MCF 10A (cell line): ENCODE measurements around the gene FAXDC2. TPM values are rescaled to one million over a fixed set of nuclear protein-coding genes. Genes with fewer than 3 reads are reported as not detected.
"Not testable (repeated sequence)": the region's sequence is repeated elsewhere in the genome, so short reads cannot be mapped to it uniquely, and the experiment has no call there.

Experiments
- BruUV-seq: library from RNA; stranded (reverse); fragments of 400-500 nt; replicated peaks from 2 replicates; lab custom pipeline; 2021; lab: Mats Ljungman, UMichigan
- CTCF ChIA-PET: fragments of 300-600 bp; sonication (Branson Sonifier 250); formaldehyde crosslinking; extraction: SDS; loops from one replicate; lab custom pipeline; 2021; ENCODE audit warnings: antibody characterized with exemption, inconsistent platforms; lab: Yijun Ruan, JAX
- POLR2A ChIA-PET: fragments of 300-600, 350-650 bp; sonication (Branson Sonifier 250); formaldehyde crosslinking; extraction: SDS; loops from one replicate; lab custom pipeline; 2020; ENCODE audit warnings: antibody characterized with exemption, inconsistent platforms; lab: Yijun Ruan, JAX
- DNase-seq: peaks from one replicate; pipeline ENCODE4 v3.0.0-alpha.2; 2018; ENCODE audit not compliant: unreplicated experiment
- H3K27ac Mint-ChIP-seq: one replicate; pipeline ENCODE4 v1.8.0; 2022; ENCODE audit warnings: mild to moderate bottlenecking, low read depth, mixed read lengths; ENCODE audit not compliant: unreplicated experiment
- H3K27me3 Mint-ChIP-seq: one replicate; pipeline ENCODE4 v1.8.0; 2022; ENCODE audit warnings: mixed read lengths; ENCODE audit not compliant: insufficient read depth, unreplicated experiment
- H3K36me3 Mint-ChIP-seq: one replicate; pipeline ENCODE4 v1.8.0; 2022; ENCODE audit warnings: mild to moderate bottlenecking, moderate library complexity, mixed read lengths; ENCODE audit not compliant: insufficient read depth, unreplicated experiment
- H3K4me1 Mint-ChIP-seq: one replicate; pipeline ENCODE4 v1.8.0; 2022; ENCODE audit warnings: mixed read lengths; ENCODE audit not compliant: insufficient read depth, unreplicated experiment
- H3K4me3 Mint-ChIP-seq: one replicate; pipeline ENCODE4 v1.8.0; 2022; ENCODE audit warnings: mild to moderate bottlenecking, moderate library complexity, mixed read lengths; ENCODE audit not compliant: unreplicated experiment
- H3K9me3 Mint-ChIP-seq: one replicate; pipeline ENCODE4 v1.8.0; 2022; ENCODE audit warnings: mixed read lengths; ENCODE audit not compliant: unreplicated experiment
- intact Hi-C: fragments of 100-400 bp; cut with micrococcal nuclease; formaldehyde crosslinking; loops from 2 replicates; pipeline ENCODE4 v1.14.1; 2022
- total RNA-seq: library from RNA; stranded (reverse); gene quantifications from 2 replicates; pipeline ENCODE4 v1.2.3, GENCODE V29; 2022
- TF ChIP-seq, protein P1 (sequence below): fragments of 200-600 bp; IDR thresholded peaks from one replicate; pipeline ENCODE4 v1.8.0; 2022; ENCODE audit warnings: antibody characterized with exemption, mild to moderate bottlenecking; ENCODE audit not compliant: unreplicated experiment

FAXDC2 gene
- total RNA-seq, 1 experiment from 2014 or later: 2.1 TPM

DNA sequence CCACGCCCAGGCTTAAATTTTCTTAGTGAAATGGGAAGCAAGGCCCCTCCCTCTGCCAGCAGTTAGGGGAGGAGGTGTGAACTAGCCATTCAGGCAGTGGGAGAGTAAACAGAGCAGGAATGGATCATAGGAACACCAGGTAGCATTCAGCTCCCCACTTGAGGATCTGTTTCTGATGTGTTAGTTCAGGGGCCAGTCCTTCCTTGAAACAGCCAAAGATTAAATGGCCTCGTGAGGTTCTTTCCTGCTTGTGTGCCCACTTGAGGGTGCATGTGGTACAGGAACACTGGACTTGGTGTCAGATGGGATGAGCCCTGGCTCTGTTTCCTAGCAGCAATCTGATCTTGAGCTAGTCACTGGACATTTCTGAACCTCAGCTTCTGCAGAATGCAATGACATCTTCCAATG is 21.2 kb downstream of the FAXDC2 start:
- Mint-ChIP-seq H3K9me3 (no peaks in the 10 kb centered on the region), H3K4me3 (no peak overlapping the region), H3K27me3 (no peaks in the 10 kb centered on the region), H3K27ac (peak overlapping the region; percentile 87), H3K4me1 (peaks cover 50% of the 10 kb centered on the region), H3K36me3 (peaks cover 46% of the 10 kb centered on the region)
- ChIA-PET POLR2A (interaction anchor here (1.0 to 4.4 kb wide), 15 partner anchors 10 to 383 kb away, joined by 3 to 78 read pairs (median 8); partner anchors contain the start of genes CNOT8, FAXDC2 and SAP30L), CTCF (interaction anchor here (0.5 to 2.2 kb wide), 7 partner anchors 14 to 181 kb away, joined by 3 to 5 read pairs (median 4); no protein-coding TSS in a partner anchor)
- BruUV-seq: no TSS peak
- TF ChIP-seq, protein P1, sequence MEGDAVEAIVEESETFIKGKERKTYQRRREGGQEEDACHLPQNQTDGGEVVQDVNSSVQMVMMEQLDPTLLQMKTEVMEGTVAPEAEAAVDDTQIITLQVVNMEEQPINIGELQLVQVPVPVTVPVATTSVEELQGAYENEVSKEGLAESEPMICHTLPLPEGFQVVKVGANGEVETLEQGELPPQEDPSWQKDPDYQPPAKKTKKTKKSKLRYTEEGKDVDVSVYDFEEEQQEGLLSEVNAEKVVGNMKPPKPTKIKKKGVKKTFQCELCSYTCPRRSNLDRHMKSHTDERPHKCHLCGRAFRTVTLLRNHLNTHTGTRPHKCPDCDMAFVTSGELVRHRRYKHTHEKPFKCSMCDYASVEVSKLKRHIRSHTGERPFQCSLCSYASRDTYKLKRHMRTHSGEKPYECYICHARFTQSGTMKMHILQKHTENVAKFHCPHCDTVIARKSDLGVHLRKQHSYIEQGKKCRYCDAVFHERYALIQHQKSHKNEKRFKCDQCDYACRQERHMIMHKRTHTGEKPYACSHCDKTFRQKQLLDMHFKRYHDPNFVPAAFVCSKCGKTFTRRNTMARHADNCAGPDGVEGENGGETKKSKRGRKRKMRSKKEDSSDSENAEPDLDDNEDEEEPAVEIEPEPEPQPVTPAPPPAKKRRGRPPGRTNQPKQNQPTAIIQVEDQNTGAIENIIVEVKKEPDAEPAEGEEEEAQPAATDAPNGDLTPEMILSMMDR: no peak
- intact Hi-C loops: no loop called here
- DNase-seq: peak; percentile 55

DNA sequence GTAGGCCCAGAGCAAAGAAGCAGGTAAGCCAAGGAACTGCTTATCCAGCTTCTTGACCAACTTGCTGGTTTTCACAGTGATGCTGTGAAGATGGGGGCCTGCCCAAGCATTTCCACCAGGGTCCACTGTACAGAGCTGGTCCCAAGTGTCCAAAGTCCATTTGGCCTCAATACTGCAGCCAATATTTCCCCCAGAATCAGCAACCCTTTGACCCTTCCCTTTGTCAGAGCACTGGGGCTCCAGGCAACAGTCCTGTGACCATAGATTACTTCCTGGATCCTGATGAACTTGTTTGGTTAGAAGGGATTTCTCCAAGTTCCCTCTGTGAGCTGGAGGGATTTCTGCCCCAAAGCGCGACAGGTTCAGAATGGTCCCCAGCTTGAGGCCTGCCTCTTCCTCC is 26.3 kb downstream of the FAXDC2 start:
- ChIA-PET POLR2A (interaction anchor here (0.6 kb wide), 1 partner anchor 336 kb away, joined by 3 read pairs; no protein-coding TSS in a partner anchor), CTCF (interaction anchor here (0.6 to 1.6 kb wide), 4 partner anchors 13 to 174 kb away, joined by 3 to 7 read pairs (median 4); no protein-coding TSS in a partner anchor)
- peaks cover 32% of the 10 kb centered on the region for H3K4me1 Mint-ChIP-seq
- no peak for DNase-seq
- no peak overlapping the region for H3K27ac Mint-ChIP-seq
- no peak overlapping the region for H3K4me3 Mint-ChIP-seq
- BruUV-seq: no TSS peak
- no peaks in the 10 kb centered on the region for H3K27me3 Mint-ChIP-seq
- H3K9me3 Mint-ChIP-seq: no peaks in the 10 kb centered on the region
- H3K36me3 Mint-ChIP-seq: peaks cover 67% of the 10 kb centered on the region
- intact Hi-C loops: no loop called here
- TF ChIP-seq, protein P1: no peak

GRCh38 chr5:154823605-154824004 is 26.8 kb downstream of the FAXDC2 start:
- BruUV-seq: no TSS peak
- no peak for DNase-seq
- no peaks in the 10 kb centered on the region for H3K27me3 Mint-ChIP-seq
- POLR2A ChIA-PET: no interaction called here
- CTCF ChIA-PET: interaction anchor here (0.6 to 1.6 kb wide), 4 partner anchors 12 to 174 kb away, joined by 3 to 7 read pairs (median 4); no protein-coding TSS in a partner anchor
- peak overlapping the region; percentile 43 for H3K27ac Mint-ChIP-seq
- TF ChIP-seq, protein P1: no peak
- peaks cover 27% of the 10 kb centered on the region for H3K4me1 Mint-ChIP-seq
- no peaks in the 10 kb centered on the region for H3K9me3 Mint-ChIP-seq
- no peak overlapping the region for H3K4me3 Mint-ChIP-seq
- H3K36me3 Mint-ChIP-seq: peaks cover 72% of the 10 kb centered on the region
- intact Hi-C loops: no loop called here

DNA sequence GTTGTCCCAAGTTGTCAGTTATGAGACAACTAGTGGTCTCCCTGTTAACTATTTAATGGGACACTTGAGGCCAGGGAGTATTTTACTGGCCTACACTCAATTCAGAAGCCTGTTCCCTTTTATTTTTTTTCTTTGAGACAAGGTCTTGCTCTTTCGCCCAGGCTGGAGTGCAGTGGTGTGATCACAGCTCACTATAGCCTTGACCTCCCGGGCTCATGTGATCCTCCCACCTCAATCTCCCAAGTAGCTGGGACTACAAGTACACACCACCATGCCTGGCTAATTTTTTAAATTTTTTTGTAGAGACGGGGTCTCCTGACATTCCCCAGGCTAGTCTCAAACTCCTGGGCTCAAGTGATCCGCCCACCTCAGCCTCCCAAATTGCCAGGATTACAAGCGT is 27.5 kb downstream of the FAXDC2 start:
- CTCF ChIA-PET: interaction anchor here (0.5 to 1.2 kb wide), 3 partner anchors 12 to 177 kb away, joined by 3 to 6 read pairs (median 5); no protein-coding TSS in a partner anchor
- H3K9me3 Mint-ChIP-seq, H3K4me3 Mint-ChIP-seq, DNase-seq, BruUV-seq, intact Hi-C loops, H3K27me3 Mint-ChIP-seq, POLR2A ChIA-PET: not testable (repeated sequence)
- peak overlapping the region; percentile 43 for H3K27ac Mint-ChIP-seq
- peaks cover 20% of the 10 kb centered on the region for H3K4me1 Mint-ChIP-seq
- peaks cover 79% of the 10 kb centered on the region for H3K36me3 Mint-ChIP-seq
